ENCODE results near the gene STX8.

DNA sequence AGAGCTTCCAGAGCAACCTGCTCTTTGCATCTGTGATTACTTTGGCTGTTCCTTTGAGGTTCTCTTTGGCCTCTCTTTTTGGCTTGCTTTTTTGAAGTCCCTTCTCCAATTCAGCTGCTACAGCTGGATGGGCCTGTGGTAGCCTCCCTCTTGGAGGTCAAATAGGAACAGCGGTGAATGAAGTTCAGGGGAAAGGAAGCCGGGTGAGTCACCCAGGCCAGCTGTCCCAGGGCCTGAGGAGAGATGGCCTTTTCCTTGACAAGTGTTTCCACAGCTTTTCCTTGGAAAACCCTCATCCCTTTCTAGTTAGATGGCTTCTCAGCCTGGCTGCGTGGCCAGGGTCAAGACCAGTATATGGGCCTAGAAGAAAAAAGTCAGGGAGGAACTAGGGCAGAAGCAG, 103.1 kb downstream of the STX8 start:
- TF ChIP-seq, protein P1, sequence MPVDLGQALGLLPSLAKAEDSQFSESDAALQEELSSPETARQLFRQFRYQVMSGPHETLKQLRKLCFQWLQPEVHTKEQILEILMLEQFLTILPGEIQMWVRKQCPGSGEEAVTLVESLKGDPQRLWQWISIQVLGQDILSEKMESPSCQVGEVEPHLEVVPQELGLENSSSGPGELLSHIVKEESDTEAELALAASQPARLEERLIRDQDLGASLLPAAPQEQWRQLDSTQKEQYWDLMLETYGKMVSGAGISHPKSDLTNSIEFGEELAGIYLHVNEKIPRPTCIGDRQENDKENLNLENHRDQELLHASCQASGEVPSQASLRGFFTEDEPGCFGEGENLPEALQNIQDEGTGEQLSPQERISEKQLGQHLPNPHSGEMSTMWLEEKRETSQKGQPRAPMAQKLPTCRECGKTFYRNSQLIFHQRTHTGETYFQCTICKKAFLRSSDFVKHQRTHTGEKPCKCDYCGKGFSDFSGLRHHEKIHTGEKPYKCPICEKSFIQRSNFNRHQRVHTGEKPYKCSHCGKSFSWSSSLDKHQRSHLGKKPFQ (tag by site-specific recombination; IDR thresholded peaks at IDR 0.05), result no peak
- TF ChIP-seq, protein P2, sequence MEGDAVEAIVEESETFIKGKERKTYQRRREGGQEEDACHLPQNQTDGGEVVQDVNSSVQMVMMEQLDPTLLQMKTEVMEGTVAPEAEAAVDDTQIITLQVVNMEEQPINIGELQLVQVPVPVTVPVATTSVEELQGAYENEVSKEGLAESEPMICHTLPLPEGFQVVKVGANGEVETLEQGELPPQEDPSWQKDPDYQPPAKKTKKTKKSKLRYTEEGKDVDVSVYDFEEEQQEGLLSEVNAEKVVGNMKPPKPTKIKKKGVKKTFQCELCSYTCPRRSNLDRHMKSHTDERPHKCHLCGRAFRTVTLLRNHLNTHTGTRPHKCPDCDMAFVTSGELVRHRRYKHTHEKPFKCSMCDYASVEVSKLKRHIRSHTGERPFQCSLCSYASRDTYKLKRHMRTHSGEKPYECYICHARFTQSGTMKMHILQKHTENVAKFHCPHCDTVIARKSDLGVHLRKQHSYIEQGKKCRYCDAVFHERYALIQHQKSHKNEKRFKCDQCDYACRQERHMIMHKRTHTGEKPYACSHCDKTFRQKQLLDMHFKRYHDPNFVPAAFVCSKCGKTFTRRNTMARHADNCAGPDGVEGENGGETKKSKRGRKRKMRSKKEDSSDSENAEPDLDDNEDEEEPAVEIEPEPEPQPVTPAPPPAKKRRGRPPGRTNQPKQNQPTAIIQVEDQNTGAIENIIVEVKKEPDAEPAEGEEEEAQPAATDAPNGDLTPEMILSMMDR (tag by site-specific recombination; IDR thresholded peaks at IDR 0.05), result no peak
- TF ChIP-seq ZNF510 (tag by site-specific recombination; IDR thresholded peaks at IDR 0.05; ENCODE audit: insufficient replicate concordance) (no peak), ZNF558 (tag by site-specific recombination; IDR thresholded peaks at IDR 0.05) (no peak), ZNF776 (tag by site-specific recombination; IDR thresholded peaks at IDR 0.05; ENCODE audit: borderline replicate concordance) (no peak), ZNF274 (IDR thresholded peaks at IDR 0.05; ENCODE audit: low read length) (no peak), ZNF274 (tag by site-specific recombination; IDR thresholded peaks at IDR 0.05; ENCODE audit: borderline replicate concordance) (no peak)
- TF ChIP-seq, protein P3, sequence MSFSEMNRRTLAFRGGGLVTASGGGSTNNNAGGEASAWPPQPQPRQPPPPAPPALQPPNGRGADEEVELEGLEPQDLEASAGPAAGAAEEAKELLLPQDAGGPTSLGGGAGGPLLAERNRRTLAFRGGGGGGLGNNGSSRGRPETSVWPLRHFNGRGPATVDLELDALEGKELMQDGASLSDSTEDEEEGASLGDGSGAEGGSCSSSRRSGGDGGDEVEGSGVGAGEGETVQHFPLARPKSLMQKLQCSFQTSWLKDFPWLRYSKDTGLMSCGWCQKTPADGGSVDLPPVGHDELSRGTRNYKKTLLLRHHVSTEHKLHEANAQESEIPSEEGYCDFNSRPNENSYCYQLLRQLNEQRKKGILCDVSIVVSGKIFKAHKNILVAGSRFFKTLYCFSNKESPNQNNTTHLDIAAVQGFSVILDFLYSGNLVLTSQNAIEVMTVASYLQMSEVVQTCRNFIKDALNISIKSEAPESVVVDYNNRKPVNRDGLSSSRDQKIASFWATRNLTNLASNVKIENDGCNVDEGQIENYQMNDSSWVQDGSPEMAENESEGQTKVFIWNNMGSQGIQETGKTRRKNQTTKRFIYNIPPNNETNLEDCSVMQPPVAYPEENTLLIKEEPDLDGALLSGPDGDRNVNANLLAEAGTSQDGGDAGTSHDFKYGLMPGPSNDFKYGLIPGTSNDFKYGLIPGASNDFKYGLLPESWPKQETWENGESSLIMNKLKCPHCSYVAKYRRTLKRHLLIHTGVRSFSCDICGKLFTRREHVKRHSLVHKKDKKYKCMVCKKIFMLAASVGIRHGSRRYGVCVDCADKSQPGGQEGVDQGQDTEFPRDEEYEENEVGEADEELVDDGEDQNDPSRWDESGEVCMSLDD (tag by site-specific recombination; IDR thresholded peaks at IDR 0.05), result no peak
- TF ChIP-seq, protein P4, sequence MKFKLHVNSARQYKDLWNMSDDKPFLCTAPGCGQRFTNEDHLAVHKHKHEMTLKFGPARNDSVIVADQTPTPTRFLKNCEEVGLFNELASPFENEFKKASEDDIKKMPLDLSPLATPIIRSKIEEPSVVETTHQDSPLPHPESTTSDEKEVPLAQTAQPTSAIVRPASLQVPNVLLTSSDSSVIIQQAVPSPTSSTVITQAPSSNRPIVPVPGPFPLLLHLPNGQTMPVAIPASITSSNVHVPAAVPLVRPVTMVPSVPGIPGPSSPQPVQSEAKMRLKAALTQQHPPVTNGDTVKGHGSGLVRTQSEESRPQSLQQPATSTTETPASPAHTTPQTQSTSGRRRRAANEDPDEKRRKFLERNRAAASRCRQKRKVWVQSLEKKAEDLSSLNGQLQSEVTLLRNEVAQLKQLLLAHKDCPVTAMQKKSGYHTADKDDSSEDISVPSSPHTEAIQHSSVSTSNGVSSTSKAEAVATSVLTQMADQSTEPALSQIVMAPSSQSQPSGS (tag by site-specific recombination; IDR thresholded peaks at IDR 0.05; ENCODE audit: low read depth), result no peak
- TF ChIP-seq, protein P5, sequence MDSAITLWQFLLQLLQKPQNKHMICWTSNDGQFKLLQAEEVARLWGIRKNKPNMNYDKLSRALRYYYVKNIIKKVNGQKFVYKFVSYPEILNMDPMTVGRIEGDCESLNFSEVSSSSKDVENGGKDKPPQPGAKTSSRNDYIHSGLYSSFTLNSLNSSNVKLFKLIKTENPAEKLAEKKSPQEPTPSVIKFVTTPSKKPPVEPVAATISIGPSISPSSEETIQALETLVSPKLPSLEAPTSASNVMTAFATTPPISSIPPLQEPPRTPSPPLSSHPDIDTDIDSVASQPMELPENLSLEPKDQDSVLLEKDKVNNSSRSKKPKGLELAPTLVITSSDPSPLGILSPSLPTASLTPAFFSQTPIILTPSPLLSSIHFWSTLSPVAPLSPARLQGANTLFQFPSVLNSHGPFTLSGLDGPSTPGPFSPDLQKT (IDR thresholded peaks at IDR 0.05; ENCODE audit: borderline replicate concordance, low read depth, low read length), result no peak

All from HEK293 (cell line).